Right renal cortex interstitium (tissue), 3 donors: ENCODE measurements around the gene APOBEC4. TPM values are rescaled to one million over a fixed set of nuclear protein-coding genes. Genes with fewer than 3 reads are reported as not detected.
"Not testable (repeated sequence)": the region's sequence is repeated elsewhere in the genome, so short reads cannot be mapped to it uniquely, and the experiment has no call there.

Experiments
- DNase-seq, 3 donors: peaks; one replicate each; pipeline ENCODE4 v3.0.0-alpha.2; 2013; ENCODE audit warnings: low read depth in 3 of 3, low spot score in 2 of 3
- polyA plus RNA-seq, 3 donors: library from polyadenylated mRNA; unstranded; fragments of 120-200 nt; gene quantifications; one replicate each; pipeline ENCODE4 v1.2.1, GENCODE V29; 2013; ENCODE audit not compliant: insufficient read length in 3 of 3

APOBEC4 gene, protein sequence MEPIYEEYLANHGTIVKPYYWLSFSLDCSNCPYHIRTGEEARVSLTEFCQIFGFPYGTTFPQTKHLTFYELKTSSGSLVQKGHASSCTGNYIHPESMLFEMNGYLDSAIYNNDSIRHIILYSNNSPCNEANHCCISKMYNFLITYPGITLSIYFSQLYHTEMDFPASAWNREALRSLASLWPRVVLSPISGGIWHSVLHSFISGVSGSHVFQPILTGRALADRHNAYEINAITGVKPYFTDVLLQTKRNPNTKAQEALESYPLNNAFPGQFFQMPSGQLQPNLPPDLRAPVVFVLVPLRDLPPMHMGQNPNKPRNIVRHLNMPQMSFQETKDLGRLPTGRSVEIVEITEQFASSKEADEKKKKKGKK
- polyA plus RNA-seq, result not detected

DNA sequence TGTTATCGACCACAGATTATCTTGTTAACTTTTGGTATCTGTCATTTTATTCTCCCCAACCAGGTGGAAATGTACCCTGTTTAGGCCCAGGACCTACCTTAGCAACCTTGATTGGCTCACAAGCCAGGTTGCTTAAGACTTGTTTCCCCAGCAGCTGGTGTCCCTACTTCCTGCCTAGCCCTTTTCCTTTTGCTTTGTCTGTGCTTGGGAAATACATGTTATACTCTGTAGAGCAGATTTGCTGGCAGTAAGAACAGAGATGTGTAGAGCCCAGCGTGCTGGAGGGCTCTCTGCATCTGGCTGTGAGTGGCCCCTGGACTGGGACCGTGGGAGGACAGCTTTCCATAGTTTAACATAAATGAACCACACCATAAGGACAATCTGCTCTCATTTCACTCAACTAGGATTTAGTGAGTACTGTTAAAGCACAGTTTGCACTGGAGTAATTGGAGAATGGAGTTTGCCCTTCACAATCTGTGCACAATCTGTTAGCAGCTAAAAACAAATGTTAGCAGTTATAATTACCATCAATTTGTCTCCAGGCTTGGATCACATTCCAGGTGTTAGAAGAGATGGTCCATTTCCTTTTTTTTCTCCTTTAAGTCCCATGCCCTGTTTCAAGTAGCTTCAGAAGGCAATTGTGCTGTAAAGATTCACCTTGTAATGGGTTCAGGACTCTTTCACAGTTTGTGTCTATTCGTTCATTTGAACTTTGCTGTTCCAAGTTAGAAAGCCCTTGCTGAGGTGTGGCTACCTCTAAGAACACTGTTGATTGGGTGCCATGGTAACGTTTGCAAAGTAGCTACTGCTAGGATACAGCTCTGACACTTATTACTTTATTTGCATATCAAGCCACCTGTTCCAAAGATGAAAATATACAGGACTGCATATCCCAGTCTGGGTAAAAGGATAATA is at the start of gene APOBEC4:
Gene APOBEC4 (minus strand): TSS at position 770 of the 915 bp plus-strand sequence. CDS start 4,535 bp downstream, outside the sequence.
- DNase-seq, result no peak

DNA sequence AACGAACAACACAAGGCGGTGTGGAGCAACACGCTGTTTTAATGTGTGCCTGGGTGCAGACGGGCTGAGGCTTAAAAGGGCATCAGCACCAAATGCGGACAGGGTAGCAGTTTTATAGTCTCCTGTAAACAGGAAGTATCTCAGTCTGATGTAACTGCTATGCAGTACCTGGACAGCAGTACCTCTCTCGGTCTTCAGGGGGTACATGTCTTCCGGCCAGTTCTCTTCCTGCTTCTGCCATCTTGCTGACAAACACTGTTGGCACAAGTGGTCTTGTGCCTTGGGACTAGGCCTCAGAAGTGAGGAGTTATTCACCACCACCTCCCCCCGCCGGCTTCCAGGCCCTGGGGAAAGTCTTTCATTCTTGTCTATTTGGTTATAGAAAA is 49.7 kb upstream of the APOBEC4 start:
- DNase-seq, result no peak

DNA sequence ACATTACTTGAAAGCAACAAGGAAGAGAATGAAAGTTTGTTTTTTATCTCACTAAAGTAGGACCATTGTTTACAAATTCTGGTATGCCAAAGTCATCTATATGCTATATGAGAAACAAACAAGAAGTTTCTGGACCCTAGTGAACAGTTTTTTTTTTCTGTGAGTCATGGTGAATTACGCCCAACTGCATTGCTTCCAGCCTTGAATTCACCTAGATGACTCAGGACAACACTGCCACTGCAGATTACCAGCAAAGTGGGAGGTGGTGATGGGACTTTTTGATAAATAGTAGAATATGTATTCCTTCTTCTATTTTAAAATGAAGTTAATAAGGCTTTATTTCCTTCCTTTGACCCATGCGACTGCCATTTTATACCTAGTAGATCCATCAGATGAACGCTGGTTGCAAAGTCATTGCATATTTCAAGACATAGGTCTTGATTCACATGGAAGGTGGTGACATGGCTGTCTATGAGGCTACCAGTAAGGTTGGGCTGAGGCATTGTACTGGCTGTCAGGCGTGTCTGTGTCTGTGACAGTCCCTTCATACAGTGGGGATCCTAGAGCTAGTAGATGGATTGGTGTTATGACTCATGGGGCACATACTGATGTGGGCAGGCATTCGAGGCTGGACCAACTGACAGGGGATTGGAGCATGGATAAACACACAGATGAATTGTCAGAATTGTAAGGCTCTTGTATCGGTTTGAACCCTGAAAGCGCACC is 49.1 kb upstream of the APOBEC4 start:
- no peak for DNase-seq

DNA sequence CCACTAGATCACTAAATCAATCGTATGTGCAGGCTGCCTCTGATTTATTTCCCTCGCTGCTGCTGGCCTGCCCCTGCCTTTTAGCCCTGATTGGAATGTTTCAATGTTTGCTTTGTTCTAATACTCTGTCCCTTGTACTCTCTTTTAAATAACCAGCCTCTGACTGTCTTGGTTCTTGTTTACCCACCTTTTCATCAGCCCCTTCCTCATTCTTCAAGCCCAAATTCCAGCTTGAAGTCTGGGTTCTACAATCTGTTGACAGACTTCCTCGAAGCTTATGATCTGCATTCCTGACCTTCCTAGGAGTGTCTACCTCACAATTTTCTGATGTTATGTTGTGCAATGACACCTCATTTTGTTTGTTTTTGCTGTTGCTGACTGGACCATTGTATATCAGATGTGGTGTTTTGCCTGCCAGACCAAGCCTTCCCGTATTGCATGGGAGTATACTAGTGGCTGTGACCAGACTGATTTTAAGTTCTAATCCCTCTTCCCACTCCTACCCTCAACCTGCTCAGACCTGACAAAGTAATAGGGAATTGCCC is 46.6 kb upstream of the APOBEC4 start:
- DNase-seq, result no peak

DNA sequence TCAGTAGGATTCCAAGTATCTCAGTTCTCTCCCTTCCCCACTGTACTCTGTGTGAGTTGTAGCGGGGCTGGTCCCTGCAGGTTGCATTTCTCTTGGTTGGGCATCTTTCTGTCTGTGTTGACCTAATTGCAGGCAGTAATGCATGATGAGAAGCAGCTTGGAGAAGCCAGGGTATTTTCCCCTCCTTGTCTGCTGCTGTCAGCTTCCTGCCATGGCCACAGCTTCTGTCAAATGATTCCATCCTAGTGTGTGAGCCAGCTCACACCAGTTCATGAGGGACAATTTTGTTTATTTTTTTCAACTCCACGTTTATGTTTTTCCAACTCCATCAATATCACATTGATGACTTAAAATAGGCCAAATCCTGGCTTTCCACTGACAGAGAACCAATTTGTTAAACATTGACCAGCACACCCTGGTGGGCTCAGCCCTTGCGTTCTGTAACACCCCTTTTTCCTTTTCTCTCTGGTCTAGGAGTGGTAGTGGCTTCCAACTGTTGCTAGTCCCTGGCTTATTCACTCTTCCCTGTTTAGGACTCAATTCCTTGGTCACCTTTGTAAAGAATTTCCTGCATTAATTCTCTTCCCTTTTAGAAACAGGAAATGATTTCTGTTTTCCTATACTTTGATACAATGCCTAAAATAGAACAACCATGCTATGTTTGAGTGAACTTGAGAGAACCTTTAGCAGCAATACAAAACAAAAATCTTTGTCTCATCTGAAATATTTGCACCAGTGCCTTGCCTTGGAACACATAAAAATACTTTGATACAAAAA is 44.9 kb upstream of the APOBEC4 start:
- no peak for DNase-seq

DNA sequence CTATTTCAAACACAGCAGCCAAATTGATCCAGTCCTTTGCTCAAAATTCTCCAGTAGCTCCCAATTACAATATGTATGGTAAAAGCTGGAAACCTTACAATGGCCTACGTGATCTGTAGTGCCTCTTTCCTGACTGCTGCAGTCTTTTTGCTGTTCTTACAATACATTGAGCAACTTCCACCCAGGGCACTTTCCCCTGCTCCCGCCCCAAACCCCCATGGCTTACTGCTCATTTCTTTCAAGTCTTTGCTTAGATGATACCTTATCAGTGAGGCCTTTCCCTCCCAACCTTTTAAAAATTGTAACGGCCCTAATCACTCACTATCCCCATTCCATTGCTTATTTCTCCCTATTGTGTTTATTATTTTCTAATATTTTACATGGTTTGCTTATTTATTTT is 43.9 kb upstream of the APOBEC4 start:
- DNase-seq, result no peak

DNA sequence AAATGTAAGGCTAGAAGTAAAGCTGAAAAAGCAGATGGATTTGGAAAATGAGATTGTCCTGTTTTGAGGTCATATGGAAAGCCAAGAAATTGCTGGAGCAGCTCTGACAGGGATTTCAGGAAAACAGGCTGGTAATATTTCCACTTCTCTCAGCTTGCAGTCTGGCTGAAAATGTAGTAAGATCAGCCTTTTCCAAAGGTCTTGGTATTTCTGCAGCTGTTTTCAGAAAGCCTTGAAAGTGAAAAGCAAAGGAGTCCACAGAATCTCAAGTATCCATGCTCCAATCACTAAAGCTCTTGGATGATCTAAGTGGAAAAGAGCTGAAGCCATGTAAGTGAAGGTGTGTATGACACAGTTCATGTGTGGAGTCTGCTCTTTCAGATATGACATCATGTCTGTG is 41.6 kb upstream of the APOBEC4 start:
- DNase-seq, result no peak

DNA sequence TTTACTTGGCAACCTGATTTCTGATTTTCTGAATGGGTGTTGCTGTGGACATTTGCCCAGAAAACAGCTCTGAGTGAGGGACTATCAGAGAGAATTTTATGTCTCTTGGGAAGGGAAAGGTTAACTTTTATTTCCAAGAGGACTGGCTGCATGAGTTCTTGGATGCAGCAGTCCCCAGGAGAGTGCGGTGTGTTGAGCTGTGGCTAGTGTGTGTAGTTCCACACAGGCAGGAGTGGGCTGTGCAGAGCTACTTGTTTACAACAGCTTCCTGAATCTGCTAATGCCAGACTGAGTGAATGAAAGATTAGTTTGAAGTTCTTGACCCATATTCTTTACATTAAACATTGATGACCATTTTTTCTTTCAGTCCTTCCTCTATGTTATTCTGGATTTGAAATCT is 41.0 kb upstream of the APOBEC4 start:
- DNase-seq, result no peak

DNA sequence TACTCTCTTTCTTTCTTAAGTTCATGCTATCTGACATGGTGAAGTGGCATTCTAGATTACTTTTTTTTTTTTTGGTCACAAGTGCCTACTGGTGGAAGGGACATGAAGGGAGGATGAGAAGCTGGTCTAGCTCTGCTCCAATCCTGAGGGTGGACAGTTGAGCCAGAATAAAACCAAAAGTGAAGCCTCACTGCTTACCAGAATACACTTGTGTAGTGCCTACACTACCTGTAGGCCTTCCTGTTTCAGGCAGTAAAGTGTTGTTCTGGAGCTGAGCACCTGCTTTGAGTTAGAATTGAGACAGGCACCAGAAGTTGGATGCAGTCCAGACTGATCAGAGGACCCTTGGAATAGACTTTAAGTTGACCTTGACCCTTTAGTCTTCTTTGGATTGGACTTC is 40.4 kb upstream of the APOBEC4 start:
- no peak for DNase-seq

DNA sequence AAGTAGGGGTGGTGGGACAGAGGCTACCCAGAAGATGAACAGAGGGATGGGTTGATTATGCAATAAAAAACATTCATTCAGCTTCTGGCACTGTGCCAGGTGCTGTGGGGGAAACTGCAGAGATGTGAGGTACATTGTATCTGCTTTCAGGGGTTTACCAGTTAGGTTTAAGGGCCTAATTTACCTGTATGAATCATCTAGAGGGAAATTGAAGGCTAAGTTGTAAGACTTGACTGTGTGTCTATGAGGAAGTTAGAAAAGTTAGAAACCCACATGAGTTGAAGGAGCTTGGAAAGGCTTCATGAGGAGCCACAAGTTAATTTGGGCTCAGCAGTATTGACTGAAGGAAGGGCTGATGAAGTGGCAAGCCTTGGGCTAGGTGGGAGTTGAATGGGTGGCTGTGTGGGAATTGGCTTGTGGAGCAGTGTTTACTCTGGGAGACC is 36.7 kb upstream of the APOBEC4 start:
- DNase-seq, result no peak

DNA sequence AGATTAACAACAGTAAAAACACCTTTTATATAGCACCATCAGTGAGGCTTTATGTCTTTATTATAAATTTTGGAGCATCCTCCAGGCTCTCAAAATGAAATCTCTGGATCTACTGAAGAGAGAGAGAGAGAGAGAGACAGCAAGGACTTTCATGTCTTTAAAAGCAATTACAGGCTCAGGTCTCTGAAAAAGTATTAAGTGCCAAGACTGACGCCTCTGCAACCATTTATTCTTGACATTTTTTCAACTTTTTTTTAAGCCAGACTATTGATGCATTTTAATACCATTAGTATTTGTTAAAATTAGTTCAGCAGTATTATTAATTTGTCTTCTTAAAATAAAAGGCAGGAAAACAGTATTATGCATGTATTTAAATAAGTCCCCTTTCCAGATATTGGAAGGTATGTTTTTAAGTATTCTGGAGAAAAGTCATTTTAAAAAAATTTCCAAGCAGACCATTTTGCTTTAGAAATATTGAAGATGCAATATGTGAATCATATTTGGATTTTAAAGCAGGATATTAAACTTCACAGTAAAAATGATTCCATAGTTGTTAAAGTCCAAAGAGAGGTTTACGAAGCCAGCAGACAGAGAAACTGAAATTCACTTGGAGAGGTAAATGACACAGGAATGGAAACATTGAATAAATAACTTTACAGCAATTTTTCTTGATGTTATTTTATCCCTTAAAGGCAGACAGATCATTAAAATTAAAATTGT is 35.4 kb upstream of the APOBEC4 start:
- no peak for DNase-seq

DNA sequence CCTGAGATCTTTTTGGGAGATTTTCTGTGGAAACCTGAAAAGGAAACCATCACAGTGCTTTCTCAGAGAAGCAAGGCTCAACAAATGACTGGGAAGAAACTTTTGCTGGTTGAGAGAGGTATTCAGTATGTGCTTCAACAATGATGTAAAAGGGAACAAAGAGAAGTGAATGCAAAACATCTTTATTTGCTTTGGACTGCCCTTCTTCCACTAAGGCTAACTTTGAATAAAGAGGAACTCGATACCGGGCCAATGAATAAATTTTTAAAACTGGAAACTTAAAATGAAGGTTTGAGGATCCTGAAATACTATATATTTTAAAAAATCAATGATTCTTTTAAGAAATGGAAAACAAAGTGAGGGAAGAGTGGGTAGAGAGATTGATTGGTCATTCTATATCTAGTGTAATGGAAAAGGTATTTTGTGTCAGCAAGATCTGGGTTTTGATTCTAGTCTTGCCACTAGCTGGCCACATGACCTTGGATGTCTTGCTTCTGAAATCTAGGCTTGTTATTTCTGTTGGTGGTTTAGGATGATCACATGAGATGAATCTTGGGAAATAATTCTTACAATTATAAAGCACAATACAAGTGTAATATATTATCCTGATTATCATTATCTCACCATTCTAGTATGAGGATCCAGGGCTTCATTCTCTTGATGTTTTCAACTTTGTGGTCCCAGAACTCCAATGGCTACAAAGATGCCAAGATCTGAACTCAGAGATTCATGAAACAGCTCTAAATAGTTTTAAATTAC is 34.6 kb upstream of the APOBEC4 start:
- no peak for DNase-seq

DNA sequence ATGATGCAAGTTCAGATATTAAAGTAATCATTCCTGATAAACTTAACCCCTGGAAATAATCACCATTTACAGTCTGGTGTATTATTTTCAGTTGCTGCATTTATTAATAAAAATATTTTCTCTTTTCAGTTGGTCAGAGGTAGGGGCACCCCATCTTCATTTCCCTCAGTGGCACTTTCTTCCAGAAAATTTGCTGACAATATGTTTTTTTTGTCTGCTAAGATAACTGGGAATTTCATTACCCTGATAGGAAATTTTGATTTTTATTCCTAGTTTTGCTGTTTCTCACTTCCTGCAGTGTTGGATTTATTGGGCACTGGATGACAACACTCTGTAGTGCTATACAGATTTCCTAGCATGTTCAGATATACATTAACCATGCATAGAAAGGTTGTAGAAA is 33.1 kb upstream of the APOBEC4 start:
- DNase-seq, result no peak

DNA sequence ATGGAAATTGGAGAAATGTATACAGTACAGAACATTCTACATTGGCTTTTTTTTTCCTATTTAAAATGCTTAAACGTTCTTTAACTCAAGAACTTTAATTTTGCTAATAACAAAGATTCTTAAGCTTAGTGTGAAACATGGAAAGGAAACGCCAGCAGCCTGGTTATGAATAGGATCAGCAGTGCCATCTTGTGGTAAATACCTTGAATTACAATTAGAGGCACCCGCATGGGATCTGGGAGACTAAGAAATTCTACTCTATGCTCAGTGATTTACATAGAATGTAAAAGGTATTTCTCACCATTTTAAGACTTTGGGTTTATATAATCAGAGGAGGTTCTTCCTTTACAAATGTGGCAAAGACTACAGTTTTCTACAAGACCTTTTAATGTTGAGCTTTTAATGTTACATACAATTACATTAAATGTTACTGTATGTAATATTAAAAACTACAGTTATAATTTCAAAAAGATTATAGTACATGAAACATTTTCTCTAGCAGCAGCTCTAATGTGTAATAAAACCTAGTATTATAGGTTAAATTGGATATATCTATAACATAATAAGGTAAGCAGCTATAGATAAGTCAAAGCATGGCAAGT is 32.1 kb upstream of the APOBEC4 start:
- no peak for DNase-seq

DNA sequence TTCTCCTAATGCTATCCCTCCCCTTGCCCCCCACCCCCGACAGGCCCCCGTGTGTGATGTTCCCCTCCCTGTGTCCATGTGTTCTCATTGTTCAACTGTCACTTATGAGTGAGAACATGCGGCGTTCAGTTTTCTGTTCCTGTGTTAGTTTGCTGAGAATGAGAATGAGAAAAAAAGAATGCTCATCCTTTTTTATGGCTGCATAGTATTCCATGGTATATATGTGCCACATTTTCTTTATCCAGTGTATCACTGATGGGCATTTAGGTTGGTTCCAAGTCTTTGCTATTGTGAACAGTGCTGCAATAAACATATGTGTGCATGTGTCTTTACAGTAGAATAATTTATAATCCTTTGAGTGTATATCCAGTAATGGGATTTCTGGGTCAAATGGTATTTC is 26.2 kb upstream of the APOBEC4 start:
- DNase-seq, result not testable (repeated sequence)

DNA sequence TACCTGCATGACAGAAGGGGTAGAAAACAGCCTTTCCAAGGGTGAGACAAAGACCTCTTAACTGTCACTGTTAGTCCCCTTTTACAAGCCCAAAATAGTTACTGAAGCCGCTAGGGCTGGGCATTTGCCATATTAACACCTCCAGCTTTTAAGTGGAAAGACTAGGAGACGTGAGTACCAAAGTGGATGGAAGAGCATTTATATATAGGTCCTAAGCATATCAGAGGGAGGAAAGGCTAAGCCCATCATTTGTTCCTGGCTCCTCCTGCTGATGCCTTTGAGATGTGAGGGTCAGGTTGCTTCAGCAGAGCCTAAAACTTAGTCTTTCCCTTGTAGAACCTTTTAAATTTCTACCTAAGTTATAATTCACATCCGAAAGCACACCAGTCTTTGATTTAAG is 25.7 kb upstream of the APOBEC4 start:
- no peak for DNase-seq

DNA sequence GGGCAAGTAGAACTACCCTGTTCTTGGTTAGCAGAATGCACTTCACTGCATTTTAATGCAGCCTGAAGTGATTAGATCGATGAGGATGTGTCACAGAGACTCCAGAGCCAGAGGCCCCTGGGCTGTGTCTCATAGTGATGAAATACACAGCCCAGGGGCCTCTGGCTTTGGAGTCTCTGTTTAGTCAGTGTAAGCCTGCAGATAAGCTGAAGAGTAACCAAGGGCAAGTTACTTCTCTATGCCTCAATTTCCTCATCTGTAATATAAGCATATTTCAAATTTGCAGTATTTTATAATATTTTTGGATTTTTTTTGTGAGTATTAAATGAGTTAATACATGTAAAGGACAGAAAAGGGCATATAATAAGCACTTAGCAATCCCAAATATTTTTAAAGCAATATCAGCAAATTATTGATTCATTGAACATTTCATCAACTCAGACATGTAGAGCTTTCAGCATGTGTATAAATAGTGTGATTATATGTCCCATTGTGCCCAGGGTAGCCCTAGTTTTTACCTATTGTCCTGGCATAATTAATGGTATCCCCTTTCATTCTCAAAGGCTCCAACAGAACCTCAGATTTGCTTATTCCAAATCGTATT is 23.6 kb upstream of the APOBEC4 start:
- no peak for DNase-seq
